CMK (cell line): ENCODE results near the gene SMARCD1.

Experiments
- DNase-seq: peaks from one replicate; pipeline ENCODE4 v3.0.0-alpha.2; 2010; ENCODE audit warnings: low read depth

SMARCD1 gene

DNA sequence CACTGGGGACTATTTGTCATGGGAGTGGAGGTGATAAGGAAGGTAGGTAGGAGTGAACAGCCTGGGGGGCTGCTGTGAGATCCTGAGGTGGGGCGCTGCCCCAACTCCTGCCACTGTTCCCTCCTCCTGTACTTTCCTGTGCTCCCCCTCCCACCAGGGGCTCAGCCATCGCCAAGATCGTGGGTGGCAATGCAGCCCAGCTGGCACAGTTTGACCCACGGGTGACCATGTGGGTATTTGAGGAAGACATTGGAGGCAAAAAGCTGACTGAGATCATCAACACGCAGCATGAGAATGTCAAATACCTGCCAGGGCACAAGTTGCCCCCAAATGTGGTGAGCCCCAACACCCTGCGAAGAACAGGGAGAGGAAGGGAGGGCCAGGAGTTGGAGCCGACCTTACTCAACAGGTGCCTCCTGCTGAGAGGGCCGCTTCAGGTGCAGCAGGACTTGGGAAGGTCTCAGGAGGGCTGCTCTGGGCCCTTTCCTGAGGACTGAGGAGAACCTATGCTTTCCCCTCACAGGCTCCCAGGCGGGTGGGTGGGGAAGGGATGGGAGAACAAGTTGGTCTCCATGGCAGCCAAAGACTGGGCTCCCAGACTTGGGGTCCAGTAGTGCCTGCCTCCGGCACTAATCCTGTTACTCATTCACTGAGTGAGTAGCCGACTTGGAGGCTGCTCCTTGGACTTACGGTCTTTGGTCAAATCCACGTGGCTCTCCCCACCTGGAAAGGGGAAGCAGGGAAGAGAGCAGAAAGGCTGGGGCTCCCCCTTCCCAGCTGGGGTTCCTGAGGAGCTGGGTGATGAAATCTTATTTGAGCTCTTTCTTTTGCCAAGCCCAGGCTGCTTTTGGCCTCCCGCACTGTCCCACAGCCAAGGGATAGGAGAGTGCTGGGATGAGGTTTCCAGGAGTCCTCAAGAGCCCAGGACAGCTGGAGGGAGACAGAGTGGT lies 19.6 kb downstream of the SMARCD1 start:
- DNase-seq = no peak

DNA sequence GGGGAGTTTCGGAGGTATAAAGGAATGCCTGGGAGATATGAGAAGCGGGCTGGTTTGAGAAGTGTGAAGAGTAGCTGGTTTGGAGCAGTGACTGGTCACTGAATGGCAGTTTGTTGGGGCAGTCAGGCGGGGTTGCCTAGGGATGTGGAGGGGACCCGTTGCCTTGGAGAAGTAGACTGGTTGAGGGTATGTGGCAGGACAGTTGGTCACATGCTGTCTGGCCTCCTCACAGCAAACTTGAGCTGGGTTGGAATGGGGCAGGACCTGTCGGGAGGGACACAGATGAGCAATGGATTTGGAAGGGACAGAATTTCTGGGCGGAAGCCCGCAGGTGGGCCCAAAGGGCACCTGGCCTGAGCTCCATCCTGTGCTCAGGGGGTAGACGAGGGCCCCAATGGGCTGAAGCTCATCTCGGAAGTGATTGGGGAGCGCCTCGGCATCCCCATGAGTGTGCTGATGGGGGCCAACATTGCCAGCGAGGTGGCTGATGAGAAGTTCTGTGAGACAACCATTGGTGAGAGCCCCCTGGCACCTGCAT lies 20.8 kb downstream of the SMARCD1 start:
- DNase-seq = no peak

DNA sequence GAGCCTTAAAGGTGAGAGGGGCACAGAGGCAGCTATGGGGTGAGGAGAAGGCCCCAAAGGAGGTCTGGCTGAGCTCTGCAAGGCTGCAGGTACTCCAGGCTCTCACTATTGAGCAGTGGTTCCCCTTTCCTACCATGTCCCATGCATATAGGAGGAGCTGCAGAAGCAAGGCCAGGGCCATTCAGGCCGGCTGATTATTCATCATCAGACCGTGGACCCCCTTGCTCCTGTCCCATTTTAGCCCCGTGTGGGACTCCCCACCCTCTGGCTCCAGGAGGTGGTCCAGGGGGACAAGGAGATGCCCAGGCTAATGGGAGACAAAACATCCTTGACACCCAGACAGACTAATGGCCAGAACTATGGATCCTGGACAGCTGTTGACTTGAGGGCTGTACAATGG lies 21.8 kb downstream of the SMARCD1 start:
- no peak for DNase-seq

DNA sequence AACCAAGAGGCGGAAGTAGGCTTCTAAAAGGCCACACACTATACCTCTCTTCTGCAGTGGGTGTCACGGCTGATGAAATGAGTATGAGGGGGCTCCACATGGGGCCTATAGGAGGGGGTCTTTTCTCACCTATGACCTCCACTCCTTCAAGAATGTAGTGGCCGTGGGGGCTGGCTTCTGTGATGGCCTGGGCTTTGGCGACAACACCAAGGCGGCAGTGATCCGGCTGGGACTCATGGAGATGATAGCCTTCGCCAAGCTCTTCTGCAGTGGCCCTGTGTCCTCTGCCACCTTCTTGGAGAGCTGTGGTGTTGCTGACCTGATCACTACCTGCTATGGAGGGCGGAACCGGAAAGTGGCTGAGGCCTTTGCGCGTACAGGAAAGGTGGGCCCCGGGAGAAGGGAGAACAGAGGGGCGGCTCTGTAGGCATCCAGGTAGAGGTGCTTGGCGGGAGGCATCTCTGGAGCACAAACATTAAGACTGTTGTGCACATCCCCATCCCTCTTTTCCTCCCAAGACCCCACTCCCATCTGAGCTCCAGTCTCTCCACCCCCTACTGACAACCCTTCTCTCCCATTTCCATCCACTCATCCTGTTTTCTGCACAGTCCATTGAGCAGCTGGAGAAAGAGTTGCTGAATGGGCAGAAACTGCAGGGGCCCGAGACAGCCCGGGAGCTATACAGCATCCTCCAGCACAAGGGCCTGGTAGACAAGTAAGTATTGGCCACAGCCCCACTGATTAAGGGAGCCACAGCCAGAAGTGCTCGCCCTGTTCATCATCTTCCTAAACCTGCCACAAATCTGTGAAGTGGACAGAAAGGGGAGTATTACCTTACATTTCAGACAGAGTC lies 22.5 kb downstream of the SMARCD1 start:
- DNase-seq = no peak

DNA sequence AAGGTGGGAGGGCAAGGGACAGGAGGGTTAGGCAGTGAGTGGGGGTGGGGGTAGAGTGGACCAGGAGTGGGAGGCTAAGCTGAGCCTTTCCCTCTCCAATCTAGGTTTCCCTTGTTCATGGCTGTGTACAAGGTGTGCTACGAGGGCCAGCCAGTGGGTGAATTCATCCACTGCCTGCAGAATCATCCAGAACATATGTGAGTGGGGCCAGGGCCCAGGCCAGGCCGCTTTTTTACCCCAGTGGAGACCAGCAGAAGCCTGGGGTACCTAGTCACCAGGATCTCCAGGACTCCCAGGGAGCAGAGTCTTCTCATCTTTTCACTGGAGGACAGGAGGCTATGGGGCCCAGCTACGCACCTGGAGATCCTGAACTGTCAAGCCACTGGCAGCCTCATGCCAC lies 24.2 kb downstream of the SMARCD1 start:
- DNase-seq = no peak

DNA sequence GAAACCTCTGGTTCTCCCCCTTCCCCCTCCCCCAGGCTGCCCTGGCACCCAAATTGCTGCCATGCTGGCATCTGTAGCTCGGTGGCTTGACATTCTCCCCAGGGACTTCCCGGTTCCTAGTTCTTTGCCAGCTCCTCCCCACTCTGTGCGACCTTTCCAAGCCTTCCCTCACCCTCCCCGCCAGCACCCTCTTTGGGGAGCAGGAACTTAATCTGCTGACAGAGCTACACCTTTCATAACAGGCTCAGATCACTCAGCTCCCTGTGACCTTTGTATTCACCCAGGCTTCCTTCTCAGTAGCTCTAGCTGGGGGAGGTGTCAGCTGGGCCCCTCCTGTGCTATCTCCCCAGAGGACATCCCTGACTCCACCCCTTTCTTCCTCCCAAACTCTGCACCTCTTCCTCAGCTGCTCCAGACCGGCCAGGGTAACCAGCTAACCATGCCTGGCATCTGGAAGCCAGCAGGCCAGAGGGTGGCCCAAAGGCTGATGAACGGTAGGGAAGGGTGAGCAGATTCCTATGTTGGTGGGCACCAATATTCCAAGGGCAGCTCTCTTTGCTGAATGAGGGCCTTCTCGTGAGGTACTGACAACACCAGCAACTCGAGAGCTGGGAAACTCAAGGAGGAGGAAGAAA lies 25.1 kb downstream of the SMARCD1 start:
- peak; percentile 59 for DNase-seq

DNA sequence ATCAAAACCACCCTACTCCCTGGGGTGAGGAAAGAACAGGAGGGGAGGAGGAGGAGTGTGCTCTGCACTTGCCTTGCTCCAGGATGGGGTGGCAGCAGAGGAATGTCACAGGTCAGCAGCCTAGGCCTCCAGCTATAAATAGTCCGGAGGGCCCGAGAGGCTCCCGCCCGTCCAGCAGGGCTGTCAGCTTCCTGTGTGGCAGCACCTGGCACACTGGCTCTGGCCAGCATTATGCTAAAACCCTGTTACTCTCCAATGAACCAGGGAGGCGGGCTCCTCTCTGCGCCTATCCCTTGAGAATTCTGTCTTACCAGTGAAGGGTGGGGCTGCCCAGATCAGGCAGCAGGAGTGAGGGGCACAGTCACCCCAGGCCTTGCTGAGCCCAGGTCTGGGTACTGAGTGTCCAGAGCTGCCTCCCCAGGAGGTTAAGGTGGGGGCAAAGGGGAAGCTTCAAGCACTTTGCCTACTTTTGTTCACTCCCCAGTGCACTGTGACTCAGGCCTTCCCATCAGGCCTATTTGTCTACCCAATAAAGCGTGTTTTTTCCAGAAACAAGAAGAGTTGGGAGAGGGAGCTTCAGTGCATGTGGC lies 25.7 kb downstream of the SMARCD1 start:
- DNase-seq = no peak

DNA sequence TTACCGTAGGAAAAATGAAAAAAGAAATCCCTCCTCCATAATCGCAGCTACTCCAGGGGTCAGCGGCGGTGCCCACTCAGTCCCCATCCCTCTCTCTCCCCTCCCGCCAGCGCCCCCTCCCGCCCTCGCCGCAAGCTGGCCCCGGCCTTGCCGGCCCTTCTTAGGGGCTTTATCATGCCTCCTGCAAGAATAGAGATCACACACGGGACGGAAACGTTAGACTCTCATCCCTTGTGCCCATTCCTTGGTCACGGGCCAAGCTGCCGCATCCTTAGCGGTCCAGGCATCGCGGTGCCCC lies 26.2 kb downstream of the SMARCD1 start:
- no peak for DNase-seq

DNA sequence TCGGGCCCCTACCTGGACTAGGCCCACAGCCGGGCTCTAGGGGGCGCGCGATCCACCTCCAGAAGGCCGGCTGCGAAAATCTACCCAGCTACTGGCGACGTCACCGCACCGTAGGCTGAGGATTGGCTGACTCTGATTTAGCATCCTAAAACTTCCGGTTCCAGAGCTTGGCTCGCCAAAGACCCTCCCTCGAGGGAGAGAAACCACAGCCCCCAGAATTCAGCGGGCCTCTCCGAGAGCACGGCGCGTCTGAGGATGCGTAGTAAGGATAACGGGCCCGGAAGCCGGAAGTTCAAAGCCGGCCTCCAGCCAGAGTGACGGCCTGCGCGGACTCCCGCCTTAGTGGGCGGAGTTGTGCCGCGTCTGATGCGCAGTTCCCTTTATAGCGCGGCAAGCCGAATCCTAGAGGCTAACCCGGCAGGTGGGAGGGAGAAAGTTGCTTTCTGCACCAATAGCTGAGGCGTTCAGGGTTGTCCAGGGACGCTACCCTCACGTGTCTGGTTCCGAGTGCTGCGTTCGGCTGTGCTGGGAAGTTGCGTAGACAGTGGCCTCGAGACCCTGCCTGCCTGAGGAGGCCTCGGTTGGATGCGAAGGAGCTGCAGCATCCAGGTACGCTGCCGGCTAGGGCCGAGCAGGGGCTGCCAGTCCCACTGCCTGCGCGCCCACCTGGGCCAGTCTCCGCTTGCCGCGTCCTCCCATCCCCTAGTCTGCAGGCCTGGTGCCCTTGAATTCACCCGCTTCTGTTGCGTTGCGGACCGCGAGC lies 26.7 kb downstream of the SMARCD1 start, which contains the start of gene COX14:
TSS of gene COX14 (plus strand) at position 544 of the 763 bp plus-strand sequence. CDS start 7,808 bp downstream, outside the sequence.
- peak; percentile 96 for DNase-seq

DNA sequence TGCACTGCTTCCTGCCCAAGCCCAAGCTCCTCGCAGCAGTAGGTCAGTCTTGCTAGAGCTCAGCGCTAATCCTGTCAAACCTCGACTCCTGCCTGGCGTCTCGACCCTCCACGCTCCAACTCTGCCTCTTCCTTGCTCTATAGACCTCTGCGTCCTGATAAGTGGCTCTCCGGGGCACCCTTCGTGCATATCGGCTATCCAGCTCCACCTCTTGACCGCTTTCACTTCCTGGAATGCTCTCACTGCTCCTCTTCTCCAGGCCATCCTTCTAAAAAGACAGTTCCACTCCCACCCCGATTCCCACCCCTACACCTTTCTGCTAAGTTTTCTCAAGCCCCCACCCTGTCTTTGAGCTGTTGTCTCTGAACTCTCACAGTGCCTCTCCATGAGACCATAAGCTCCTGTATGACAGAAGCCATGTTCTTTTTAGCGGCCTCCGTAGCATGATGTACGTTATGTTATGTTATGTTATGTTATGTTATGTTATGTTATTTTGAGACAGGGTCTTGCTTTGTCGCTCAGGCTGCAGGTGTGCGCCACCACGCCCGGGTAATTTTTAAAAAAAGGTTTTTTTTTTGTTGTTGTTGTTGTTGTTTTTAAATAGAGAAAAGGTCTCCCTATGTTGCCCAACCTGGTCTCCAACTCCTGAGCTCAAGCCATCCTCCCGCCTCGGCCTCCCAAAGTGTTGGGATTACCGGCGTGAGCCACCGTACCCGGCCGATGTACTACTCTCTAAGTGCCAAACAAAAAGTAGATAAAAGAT lies 27.5 kb downstream of the SMARCD1 start:
- DNase-seq = peak; percentile 49

DNA sequence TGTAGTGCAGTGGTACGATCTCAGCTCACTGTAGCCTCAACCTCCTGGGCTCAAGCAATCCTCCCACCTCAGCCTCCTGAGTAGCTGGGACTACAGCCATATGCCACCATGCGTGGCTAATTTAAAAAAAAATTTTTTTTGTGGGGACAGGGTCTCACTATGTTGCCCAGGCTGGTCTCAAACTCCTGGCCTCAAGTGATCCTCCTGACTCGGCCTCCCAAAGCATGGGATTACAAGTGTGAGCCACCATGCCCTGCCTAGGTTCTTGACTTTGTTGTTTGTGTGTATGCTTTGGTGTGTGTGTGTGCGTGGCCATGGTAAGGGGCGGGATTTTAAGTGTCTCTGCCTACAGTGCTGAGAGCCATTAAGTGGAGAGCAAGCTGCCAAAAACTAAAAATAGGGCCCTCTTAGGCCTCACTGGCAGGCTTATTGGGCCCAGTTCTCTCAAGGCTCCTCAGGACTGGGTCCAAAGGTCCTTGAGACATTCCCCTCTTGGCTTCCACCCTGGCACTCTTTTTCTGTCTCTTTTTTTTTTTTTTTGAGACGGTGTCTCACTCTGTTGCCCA lies 32.0 kb downstream of the SMARCD1 start:
- no peak for DNase-seq

DNA sequence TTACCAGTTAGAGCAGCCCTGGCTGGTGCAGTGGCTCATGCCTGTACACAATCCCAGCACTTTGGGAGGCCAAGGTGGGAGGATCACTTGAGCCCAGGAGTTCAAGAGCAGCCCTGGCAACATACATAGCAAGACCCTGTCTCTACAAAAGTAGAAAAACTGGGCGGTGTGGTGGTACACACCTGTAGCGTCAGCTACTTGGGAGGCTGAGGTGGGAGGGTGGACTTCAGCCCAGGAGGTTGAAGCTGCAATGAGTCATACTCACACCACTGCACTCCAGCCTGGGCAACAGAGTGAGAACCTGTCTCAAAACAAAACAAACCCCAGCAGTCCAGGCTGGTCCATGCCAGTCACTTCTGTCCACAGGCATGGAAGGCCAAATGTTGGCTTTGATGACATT lies 34.2 kb downstream of the SMARCD1 start:
- DNase-seq = no peak

DNA sequence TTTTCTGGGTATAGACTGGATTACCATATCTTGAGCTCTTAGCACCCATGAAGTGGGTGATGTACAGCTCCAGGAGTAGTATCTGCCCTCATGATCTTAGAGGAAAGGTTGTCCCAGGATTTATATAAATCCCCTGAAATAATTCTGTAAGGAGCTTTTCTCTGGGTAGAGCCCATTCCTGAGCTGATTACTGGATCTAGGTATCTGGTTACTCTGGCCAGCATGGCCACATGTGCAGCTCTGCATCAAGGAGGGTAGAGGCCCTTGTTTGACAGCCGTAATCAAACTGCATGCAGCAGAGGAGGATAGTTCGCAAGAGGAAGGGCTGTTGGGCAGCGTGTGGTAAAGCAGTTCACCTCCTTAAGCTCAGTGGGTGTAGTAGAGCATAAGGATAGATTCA lies 35.4 kb downstream of the SMARCD1 start:
- DNase-seq = no peak

DNA sequence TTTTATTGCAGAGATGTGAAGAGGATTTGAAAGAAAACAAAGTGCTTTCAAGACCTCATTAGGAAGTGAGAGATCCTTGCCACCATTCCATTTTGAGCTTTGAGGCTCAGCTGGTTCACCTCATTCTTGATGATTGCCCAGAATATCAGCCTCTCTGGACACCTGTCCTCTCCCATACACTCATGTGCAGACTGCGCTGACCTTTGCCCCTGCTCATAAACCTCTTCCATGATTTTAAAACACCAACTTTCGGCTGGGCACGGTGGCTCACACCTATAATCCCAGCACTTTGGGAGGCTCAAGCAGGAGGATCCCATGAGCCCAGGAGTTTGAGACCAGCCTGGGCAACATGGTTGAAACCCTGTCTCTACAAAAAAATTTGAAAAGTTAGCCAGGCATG lies 35.8 kb downstream of the SMARCD1 start:
- no peak for DNase-seq

DNA sequence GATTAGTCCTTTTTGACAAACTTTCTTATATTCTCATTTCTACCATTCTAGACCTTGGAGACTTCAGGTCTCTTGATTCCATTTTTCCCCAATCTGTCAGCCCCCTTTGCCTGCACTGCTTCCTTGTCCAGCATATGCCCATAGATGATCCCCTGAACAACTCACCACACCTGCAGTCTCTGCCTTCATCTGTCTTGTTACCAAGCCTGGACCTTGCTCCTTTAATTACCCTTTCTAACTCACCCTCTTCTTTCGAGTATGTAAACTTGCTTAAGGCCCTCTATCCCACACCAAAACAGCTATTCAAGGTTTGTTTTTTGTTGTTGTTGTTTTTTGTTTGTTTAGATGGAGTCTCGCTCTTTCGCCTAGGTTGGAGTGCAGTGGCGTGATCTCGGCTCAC lies 36.5 kb downstream of the SMARCD1 start:
- DNase-seq = no peak

DNA sequence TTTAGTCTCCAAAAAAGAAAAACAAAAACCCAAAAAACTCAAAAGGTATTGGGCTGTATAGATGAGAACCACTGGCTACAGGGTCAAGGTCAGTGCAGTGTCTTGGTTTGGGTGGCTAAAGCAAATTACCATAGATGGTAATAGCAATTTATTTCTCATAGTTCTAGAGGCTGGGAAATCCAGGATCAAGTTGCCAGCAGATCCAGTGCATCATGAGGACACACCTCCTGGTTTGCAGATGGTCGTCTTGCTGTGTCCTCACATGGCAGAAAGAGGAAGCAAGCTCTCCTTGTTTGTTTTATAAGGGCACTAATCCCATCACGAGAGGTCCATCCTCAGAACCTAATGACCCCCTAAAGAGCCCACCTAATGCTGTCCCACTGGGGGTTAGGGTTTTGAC lies 38.1 kb downstream of the SMARCD1 start:
- DNase-seq = no peak

DNA sequence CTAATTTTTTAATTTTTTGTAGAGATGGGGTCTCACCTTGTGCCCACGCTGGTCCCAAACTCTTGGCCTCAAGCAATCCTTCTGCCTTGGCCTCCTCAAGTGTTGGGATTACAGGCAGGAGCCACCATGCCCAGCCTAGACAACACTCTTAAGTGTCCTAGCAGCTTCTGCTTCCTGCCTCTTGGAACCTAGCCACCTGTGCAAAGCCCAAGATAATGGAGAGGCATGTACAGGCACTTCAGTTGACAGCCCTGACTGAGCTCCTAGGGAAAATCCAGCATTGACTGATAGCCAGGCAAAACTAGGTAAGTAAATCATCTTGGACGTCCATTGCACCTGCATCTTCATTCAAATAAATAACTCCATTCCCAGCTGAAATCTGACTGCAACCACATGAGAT lies 42.4 kb downstream of the SMARCD1 start:
- no peak for DNase-seq

DNA sequence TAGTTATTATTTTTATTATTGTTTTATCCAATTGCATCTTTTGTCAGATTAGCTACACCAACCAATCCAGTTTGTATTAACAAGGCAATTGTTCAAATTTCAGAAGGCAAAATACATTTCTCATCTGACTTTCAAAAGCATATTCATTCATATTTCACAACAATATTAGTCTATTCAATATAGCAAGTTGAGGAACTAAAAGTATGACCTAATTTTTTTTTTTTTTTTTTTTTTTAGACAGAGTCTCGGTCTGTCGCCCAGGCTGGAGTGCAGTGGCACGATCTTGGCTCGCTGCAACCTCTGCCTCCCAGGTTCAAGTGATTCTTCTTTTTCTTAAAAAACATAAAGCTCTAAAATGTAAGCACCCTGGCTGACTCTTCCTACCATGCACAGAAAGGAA lies 44.1 kb downstream of the SMARCD1 start:
- no peak for DNase-seq

DNA sequence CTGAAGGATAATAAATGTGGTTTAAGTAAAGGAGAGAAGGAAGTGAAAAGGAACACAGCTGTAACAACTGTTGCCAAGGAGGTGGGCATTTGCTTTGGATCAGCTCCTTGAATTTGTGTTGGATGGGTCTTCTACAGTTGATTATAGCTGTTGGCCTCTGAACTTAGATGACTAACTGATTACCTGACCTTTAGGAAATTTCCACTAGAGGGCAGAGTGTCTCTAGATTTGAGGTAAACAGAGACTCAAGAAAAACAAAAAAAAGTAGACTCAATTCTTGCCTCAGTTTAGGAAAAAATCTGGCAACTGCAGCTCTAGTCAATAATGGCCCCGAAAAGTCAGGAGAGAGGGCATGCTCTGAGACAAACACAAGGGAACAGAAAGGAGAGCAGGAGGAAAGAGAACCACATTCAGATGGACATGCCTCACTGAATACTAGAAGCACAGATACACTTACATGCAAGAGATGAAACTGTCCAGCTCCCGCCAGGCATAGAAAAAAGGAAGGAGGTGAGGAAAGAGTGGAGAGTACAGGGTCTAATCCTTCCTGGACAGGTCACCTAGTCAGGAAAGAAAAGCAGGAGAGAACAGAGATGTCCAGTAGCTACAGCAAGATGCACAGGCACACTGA lies 47.5 kb downstream of the SMARCD1 start:
- no peak for DNase-seq

DNA sequence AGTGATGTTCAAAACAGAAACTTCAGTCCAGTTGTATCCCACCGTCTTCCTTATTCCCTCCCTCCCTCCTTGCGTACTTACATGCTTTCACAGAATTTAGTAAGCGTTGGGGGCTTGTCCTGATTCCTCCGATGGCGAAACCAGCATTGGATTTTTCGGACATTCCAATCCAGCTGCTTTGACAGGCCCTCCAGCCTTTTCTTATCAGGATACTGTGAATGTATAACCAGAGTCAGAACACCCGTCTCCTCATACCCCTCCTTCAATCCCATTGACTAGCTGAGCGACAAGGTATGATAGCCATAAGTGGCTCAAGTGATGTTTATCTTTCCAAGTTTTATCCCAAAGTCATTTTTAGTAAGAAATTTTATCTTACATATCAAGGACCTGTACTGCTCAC lies 57.9 kb downstream of the SMARCD1 start:
- no peak for DNase-seq
